HG03457 (cell line): ENCODE data around the gene CEP131.

Experiments used
- ATAC-seq: cut with Tn5 transposase; IDR thresholded peaks from one replicate; pipeline ENCODE4 v1.9.1; 2021; ENCODE audit warnings: moderate number of reproducible peaks; ENCODE audit not compliant: unreplicated experiment

Gene CEP131

GRCh38 chr17:81189670-81190530 is 32.9 kb downstream of the CEP131 start:
- ATAC-seq, result no peak

- ATAC-seq, result no peak
These were observed 33.7 kb downstream of the CEP131 start for GRCh38 chr17:81189016-81189415.

GRCh38 chr17:81188491-81188840 is 34.3 kb downstream of the CEP131 start:
- ATAC-seq, result no peak

- no peak for ATAC-seq
These were observed 34.9 kb downstream of the CEP131 start for GRCh38 chr17:81187586-81188490.

- ATAC-seq, result no peak
These were observed 35.6 kb downstream of the CEP131 start for GRCh38 chr17:81187120-81187519.

GRCh38 chr17:81186203-81186602 is 36.6 kb downstream of the CEP131 start:
- no peak for ATAC-seq

- ATAC-seq, result no peak
These were observed 38.2 kb downstream of the CEP131 start for GRCh38 chr17:81184555-81184954.

- ATAC-seq, result no peak
These were observed 39.0 kb downstream of the CEP131 start for GRCh38 chr17:81183807-81184206.

- ATAC-seq, result no peak
These were observed 39.4 kb downstream of the CEP131 start for GRCh38 chr17:81183316-81183715.

GRCh38 chr17:81182596-81182995 is 40.2 kb downstream of the CEP131 start:
- ATAC-seq, result no peak

GRCh38 chr17:81181811-81182185 is 41.0 kb downstream of the CEP131 start:
- no peak for ATAC-seq

- ATAC-seq, result no peak
These were observed 41.6 kb downstream of the CEP131 start for GRCh38 chr17:81180836-81181810.

GRCh38 chr17:81179861-81180260 is 42.9 kb downstream of the CEP131 start:
- ATAC-seq, result no peak

- no peak for ATAC-seq
These were observed 43.5 kb downstream of the CEP131 start for GRCh38 chr17:81179220-81179619.

GRCh38 chr17:81178136-81179091 is 44.4 kb downstream of the CEP131 start:
- ATAC-seq, result no peak

GRCh38 chr17:81176666-81177065 is 46.1 kb downstream of the CEP131 start:
- no peak for ATAC-seq

- ATAC-seq, result no peak
These were observed 49.0 kb downstream of the CEP131 start for GRCh38 chr17:81173762-81174155.

- no peak for ATAC-seq
These were observed 49.6 kb downstream of the CEP131 start for GRCh38 chr17:81173052-81173761.

- ATAC-seq, result no peak
These were observed 50.8 kb downstream of the CEP131 start for GRCh38 chr17:81171941-81172340.
